Activated T-cell treated with anti-CD3 and anti-CD28 coated beads, Interleukin-2, amount 50 U/mL, for 24 hours (primary cell): Measurements from ENCODE around the gene UBE2Q2.
"Not testable (repeated sequence)": the region's sequence is repeated elsewhere in the genome, so short reads cannot be mapped to it uniquely, and the experiment has no call there.

Experiments
- DNase-seq: peaks from one replicate; pipeline ENCODE4 v3.0.0-alpha.2; 2020
- H3K27ac Mint-ChIP-seq: 2 replicates; pipeline ENCODE4 v1.8.0; 2020; ENCODE audit warnings: mild to moderate bottlenecking, mixed read lengths
- H3K27me3 Mint-ChIP-seq: 2 replicates; pipeline ENCODE4 v1.8.0; 2020; ENCODE audit warnings: mixed read lengths
- H3K36me3 Mint-ChIP-seq: 2 replicates; pipeline ENCODE4 v1.8.0; 2020; ENCODE audit warnings: low read depth, mixed read lengths
- H3K4me1 Mint-ChIP-seq: 2 replicates; pipeline ENCODE4 v1.8.0; 2020; ENCODE audit warnings: low read depth, mixed read lengths
- H3K4me3 Mint-ChIP-seq: 2 replicates; pipeline ENCODE4 v1.8.0; 2020; ENCODE audit warnings: mild to moderate bottlenecking, moderate library complexity, mixed read lengths
- H3K9me3 Mint-ChIP-seq: 2 replicates; pipeline ENCODE4 v1.8.0; 2020; ENCODE audit warnings: mixed read lengths

Gene UBE2Q2

DNA sequence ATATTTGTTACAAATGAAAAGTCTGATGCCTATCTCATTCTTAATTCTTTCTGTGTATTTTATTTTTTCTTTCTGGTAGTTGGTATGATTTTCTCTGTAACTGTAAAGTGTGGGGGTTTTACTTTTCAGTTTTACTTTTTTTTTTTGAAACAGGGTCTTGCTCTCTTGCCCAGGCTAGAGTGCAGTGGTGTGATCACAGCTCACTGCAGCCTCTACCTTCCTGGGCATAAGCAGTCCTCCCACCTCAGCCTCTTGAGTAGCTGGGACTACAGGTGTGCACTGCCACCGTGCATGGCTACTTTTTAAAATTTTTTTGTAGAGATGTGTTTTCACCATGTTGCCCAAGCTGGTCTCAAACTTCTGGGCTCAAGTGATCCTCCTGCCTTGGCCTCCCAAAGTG, 22.8 kb downstream of the UBE2Q2 start:
- H3K4me1 Mint-ChIP-seq, result peaks cover 44% of the 10 kb centered on the region
- H3K36me3 Mint-ChIP-seq, result peaks cover 77% of the 10 kb centered on the region

DNA sequence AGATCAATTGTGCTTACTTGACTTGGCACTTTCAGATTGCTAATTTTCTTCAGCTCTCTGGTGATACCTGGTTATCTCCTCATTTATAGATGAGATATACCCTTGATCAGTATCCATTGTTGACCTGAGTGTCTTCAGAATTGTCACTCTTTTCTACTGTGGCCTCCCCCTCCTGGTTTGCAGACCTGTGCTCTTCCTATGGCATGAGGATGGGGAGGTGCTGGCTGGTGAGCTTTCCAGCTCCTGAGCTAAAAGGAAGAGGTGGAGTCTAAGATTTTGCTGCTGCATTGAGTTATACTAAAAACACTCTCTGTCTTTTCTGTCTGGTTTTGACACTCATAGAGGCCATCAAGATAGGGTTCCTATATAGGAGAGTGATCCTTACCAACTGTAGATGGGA, 23.7 kb downstream of the UBE2Q2 start:
- Mint-ChIP-seq H3K4me1 (peaks cover 44% of the 10 kb centered on the region), H3K9me3 (no peaks in the 10 kb centered on the region), H3K27ac (no peak overlapping the region), H3K27me3 (no peaks in the 10 kb centered on the region), H3K36me3 (peaks cover 73% of the 10 kb centered on the region), H3K4me3 (no peak overlapping the region)
- no peak for DNase-seq

More for the DNA sequence above, 22.8 kb downstream of the UBE2Q2 start:
- H3K27ac Mint-ChIP-seq, H3K27me3 Mint-ChIP-seq, DNase-seq, H3K4me3 Mint-ChIP-seq, H3K9me3 Mint-ChIP-seq: not testable (repeated sequence)

DNA sequence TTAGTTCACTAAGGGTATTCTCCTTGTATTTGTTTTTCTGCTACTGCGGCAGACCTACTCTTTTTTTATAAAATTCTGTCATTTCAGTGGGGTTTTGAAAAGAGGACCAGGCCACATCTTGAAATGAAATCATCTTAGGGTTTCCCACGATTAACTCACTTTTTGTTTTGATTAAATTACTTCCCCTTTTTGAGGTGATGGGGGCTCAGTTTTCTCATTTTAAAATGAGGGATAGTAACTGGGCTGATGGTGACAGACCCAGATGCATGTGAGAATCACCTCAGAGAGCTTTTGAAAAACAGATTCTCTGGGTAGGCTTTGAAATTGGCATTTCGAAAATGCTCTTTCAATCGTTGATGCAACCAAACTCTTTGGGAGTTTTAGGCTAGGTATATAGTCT, 24.2 kb downstream of the UBE2Q2 start:
- no peak overlapping the region for H3K27ac Mint-ChIP-seq
- peaks cover 44% of the 10 kb centered on the region for H3K4me1 Mint-ChIP-seq
- no peaks in the 10 kb centered on the region for H3K9me3 Mint-ChIP-seq
- peaks cover 70% of the 10 kb centered on the region for H3K36me3 Mint-ChIP-seq
- no peaks in the 10 kb centered on the region for H3K27me3 Mint-ChIP-seq
- no peak overlapping the region for H3K4me3 Mint-ChIP-seq
- DNase-seq, result no peak

DNA sequence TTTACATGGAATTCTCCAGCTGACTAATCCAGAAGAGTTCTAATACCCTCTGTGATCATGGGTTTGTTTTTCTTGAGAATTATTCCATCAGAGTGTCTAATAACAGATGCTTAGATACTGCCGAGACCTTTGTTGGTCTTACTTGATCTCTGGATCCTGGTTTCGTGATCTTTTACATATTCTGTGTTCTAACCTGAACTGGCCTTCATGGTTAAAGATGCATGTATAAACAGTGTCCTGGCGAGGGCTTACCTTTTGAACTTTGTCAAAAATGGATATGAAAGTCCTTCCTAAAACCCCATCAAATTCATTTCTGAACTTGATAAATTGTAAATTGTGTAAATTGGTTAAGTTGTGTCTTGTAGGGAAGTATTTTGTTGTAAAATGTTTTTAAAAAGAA, 24.8 kb downstream of the UBE2Q2 start:
- no peaks in the 10 kb centered on the region for H3K27me3 Mint-ChIP-seq
- peaks cover 41% of the 10 kb centered on the region for H3K4me1 Mint-ChIP-seq
- H3K9me3 Mint-ChIP-seq, result no peaks in the 10 kb centered on the region
- no peak for DNase-seq
- peaks cover 65% of the 10 kb centered on the region for H3K36me3 Mint-ChIP-seq
- H3K4me3 Mint-ChIP-seq, result no peak overlapping the region
- H3K27ac Mint-ChIP-seq, result no peak overlapping the region

DNA sequence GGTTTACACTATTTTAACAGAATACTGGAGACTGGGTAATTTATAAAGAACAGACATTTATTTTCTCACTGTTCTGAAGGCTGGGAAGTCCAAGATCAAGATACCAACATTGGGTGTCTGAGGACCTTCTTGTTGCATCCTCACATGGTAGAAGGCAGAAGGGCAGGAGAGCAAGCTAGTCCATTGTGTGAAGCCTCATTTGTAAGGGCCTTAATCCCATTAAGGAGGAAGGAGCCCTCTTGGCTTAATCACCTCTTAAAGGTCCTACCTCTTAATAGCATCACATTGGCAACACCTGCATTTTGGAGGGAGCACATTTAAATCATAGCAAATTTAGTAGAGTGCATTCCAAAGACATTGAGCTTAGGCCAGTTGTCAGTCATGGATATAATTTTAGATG, 26.2 kb downstream of the UBE2Q2 start:
- peaks cover 67% of the 10 kb centered on the region for H3K36me3 Mint-ChIP-seq
- H3K27ac Mint-ChIP-seq, result no peak overlapping the region
- peaks cover 32% of the 10 kb centered on the region for H3K4me1 Mint-ChIP-seq
- no peaks in the 10 kb centered on the region for H3K27me3 Mint-ChIP-seq
- H3K4me3 Mint-ChIP-seq, result no peak overlapping the region
- H3K9me3 Mint-ChIP-seq, result no peaks in the 10 kb centered on the region
- no peak for DNase-seq

DNA sequence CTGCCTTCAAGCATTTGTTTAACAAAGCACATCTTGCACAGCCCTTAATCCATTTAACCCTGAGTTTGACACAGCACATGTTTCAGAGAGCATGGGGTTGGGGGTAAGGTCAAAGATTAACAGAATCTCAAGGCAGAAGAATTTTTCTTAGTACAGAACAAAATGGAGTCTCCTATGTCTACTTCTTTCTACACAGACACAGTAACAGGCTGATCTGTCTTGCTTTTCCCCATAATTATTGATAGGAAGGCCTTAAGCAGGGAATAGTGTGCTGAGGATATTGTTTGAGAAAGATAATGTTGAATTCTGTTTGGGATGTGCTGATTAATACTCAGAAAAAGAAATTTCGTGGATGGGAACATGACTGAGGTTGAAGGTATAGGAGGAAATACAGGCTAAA, 28.3 kb downstream of the UBE2Q2 start:
- not testable (repeated sequence) for H3K27ac Mint-ChIP-seq, H3K27me3 Mint-ChIP-seq, H3K4me3 Mint-ChIP-seq, DNase-seq, H3K9me3 Mint-ChIP-seq
- Mint-ChIP-seq H3K36me3 (peaks cover 69% of the 10 kb centered on the region), H3K4me1 (peaks cover 16% of the 10 kb centered on the region)

DNA sequence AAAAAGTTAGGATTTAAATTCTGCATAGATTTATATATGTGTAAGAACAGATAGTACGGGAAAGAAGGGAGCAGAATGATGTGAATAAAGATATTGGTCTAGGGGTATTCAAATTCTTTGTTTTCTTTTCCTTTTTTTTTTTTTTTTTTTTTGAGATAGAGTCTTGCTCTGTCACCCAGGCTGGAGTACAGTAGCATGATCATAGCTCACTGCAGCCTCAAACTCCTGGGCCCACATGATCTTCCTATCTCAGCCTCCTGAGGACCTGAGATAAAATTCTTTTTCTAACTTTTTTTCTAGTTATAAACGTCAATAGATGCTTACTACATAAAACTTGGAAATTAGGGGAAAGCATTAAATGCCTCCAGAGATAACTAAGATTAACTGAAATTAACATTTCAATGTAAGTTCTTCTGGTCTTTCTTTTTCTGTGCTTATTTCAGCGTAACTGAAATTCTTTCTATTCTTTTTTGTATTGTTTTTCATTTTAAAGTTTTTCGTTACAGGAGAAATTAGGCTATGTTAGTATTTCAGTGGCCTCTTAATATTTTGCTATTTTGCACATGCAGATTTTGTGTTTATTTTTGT, 29.2 kb downstream of the UBE2Q2 start:
- Mint-ChIP-seq H3K27ac (no peak overlapping the region), H3K27me3 (no peaks in the 10 kb centered on the region), H3K4me3 (no peak overlapping the region), H3K9me3 (no peaks in the 10 kb centered on the region), H3K36me3 (peaks cover 63% of the 10 kb centered on the region), H3K4me1 (peaks cover 6% of the 10 kb centered on the region)
- DNase-seq, result no peak

DNA sequence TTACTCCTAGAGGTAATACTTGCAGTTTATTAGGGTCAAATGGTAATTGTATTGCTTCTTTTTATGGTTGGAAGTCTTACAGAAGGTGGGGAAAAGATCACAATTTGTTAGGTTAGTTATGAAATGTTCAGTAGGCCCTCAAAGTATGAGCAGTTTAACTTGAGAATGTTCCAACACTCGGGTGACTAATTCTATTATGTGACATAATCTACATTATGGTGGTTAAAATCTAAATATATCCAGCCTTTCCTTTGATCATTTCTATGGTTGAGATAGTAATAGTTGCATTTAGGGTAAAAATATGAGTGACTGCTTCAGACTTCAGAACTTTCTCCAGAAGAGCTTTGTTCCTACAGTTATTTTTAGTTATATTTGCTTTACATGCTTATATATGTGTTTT, 40.8 kb downstream of the UBE2Q2 start:
- no peak for DNase-seq
- Mint-ChIP-seq H3K4me1 (peaks cover 7% of the 10 kb centered on the region), H3K27ac (no peak overlapping the region), H3K9me3 (no peaks in the 10 kb centered on the region), H3K27me3 (no peaks in the 10 kb centered on the region), H3K36me3 (peaks cover 63% of the 10 kb centered on the region), H3K4me3 (no peak overlapping the region)

DNA sequence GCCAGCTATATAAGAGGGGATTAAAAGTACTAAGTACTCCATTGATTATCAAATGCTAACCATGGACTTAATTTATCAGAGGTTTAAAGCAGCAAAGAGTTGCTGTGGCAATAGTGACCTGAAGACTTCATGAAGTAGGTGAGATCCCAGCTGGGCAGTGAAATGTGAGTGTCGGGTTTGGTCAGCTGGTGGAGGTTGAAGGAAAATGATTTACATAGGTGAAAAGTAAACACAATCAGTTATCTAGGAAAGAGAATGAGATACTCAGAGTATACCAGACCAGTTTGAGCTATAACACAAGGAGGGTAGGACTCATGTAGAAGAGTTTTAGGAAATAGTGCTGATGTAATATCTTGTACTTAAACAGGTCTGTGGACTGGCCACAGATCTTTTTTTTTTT, 43.9 kb downstream of the UBE2Q2 start:
- peaks cover 16% of the 10 kb centered on the region for H3K4me1 Mint-ChIP-seq
- H3K27ac Mint-ChIP-seq, result no peak overlapping the region
- H3K36me3 Mint-ChIP-seq, result peaks cover 62% of the 10 kb centered on the region
- no peak overlapping the region for H3K4me3 Mint-ChIP-seq
- no peaks in the 10 kb centered on the region for H3K9me3 Mint-ChIP-seq
- DNase-seq, result no peak
- H3K27me3 Mint-ChIP-seq, result no peaks in the 10 kb centered on the region

DNA sequence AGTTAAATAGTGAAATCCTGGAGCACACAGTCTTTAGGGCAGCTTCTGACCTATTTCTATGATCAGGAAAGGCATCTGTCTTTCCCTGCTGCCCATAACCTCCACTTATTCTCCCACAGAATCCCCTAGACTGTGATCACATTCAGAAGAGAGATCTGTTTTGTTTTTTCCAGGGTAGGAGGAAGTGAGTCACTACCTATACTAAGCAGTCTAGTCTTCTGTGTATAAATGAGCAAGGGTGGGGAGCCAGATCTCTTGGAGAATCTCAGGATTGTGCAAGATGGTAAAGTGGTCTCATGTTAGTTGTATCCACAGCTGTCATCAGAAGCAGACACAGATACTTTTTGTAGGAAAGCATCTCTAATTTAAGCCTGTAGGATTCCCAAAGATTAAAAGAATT, 48.6 kb downstream of the UBE2Q2 start:
- no peaks in the 10 kb centered on the region for H3K27me3 Mint-ChIP-seq
- peak overlapping the region; percentile 80 for H3K27ac Mint-ChIP-seq
- H3K4me1 Mint-ChIP-seq, result peaks cover 11% of the 10 kb centered on the region
- H3K4me3 Mint-ChIP-seq, result no peak overlapping the region
- peaks cover 50% of the 10 kb centered on the region for H3K36me3 Mint-ChIP-seq
- no peaks in the 10 kb centered on the region for H3K9me3 Mint-ChIP-seq
- DNase-seq, result no peak

DNA sequence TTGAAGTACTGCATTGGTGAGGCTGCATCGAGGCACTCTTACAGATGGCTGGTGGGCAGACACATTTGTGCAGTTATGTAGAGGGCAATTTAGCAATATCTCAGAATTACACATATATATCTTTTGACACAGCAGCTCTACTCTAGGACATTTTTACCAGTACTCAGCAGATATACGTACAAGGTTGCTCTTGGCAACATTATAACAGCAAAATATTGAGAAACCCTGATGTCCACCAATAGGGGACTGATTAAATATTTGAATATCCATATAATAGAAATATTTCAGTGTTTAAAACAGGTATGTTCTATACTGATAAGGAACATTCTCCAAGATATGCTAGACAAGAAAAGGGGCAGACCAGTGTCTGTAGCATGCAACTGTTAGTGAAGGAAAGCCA, 52.5 kb downstream of the UBE2Q2 start:
- no peaks in the 10 kb centered on the region for H3K9me3 Mint-ChIP-seq
- DNase-seq, result no peak

DNA sequence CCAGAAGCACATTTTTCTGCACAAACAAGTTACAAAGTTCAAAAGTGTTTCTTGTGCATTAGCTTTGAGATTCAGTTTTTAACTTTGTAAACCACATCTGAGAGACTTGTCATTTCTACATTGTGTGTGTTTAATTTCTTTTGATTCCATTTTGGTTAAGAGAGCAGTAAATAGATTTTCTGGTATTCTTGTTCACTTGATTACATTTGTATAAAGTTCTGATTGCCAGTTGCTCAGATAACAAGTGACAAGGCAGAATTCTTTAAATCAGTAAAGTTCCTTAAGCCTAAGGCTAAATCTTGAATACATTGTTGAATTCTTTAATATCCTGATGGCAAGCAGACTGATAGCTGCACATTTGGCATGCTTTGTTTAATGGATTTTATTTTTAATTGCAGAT, 57.3 kb downstream of the UBE2Q2 start:
- H3K36me3 Mint-ChIP-seq, result peaks cover 31% of the 10 kb centered on the region
- H3K9me3 Mint-ChIP-seq, result no peaks in the 10 kb centered on the region
- no peak overlapping the region for H3K27ac Mint-ChIP-seq
- H3K27me3 Mint-ChIP-seq, result no peaks in the 10 kb centered on the region
- H3K4me1 Mint-ChIP-seq, result peaks cover 34% of the 10 kb centered on the region
- no peak for DNase-seq
- no peak overlapping the region for H3K4me3 Mint-ChIP-seq

More for the DNA sequence above, 52.5 kb downstream of the UBE2Q2 start:
- H3K27ac Mint-ChIP-seq, result no peak overlapping the region
- no peaks in the 10 kb centered on the region for H3K27me3 Mint-ChIP-seq
- peaks cover 35% of the 10 kb centered on the region for H3K36me3 Mint-ChIP-seq
- no peak overlapping the region for H3K4me3 Mint-ChIP-seq
- H3K4me1 Mint-ChIP-seq, result peaks cover 12% of the 10 kb centered on the region

DNA sequence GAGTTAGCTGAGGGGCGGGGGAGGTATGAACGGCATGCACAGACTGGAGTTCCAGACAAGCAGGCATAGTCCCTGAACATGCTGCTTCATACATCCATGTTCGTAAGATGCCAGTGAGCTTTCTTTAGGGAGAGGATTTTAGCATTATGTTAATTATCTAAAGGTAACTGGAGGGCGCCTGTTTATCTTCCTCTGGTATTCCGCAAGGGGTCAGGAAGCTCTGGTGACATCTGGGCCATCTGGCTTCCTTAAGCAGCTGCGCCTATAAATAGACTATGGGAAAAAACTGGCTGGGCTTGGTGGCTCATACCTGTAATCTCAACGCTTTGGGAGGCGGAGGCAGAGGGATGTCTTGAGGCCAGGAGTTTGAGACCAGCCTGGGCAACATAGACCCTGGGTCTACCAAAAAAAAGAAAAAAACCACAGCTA, 58.9 kb downstream of the UBE2Q2 start:
- H3K4me3 Mint-ChIP-seq, result peak overlapping the region; percentile 31
- no peak for DNase-seq
- H3K27me3 Mint-ChIP-seq, result no peaks in the 10 kb centered on the region
- no peaks in the 10 kb centered on the region for H3K9me3 Mint-ChIP-seq
- peaks cover 41% of the 10 kb centered on the region for H3K36me3 Mint-ChIP-seq
- peaks cover 43% of the 10 kb centered on the region for H3K4me1 Mint-ChIP-seq
- H3K27ac Mint-ChIP-seq, result no peak overlapping the region

DNA sequence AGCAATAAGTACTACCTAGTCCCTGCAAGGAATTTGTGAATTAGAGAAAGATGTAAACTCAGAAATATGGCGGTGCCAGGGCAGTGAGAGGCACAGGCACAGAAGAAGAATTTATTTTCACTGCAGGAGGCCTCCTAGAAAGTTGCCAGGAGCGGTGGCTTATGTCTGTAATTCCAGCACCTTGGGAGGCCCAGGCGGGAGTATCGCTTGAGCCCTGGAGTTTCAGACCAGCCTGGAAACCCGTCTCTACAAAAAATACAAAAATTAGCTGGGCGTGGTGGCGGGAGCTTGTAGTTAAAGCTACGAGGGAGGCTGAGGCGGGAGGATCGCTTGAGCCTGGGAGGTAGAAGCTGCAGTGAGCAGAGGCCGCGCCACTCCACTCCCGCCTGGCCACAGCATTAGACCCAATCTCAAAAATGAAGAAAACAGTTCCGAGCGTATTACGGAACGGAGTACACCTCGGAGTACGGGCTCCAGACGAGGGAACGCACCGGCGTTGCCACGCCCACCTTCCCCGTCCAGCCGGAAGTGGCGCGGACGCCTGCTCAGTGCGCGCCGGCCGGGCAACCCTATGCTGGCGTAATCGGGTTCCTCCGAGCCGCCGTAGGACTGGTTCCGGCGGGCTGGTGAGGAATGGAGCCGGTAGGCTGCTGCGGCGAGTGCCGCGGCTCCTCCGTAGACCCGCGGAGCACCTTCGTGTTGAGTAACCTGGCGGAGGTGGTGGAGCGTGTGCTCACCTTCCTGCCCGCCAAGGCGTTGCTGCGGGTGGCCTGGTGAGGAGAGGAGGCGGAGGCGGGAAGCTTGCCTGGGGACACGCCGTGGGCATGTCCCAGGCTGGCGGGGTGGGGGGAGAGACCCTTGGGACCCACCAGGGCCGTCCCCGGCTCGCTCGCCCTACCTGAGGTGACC, 60.3 kb downstream of the UBE2Q2 start, which contains the start of gene FBXO22:
FBXO22 (plus strand) TSS at position 548 of the 909 bp plus-strand sequence; CDS start at position 634, 86 bp downstream.
- Mint-ChIP-seq H3K27ac (peak within 1 kb of the TSS; percentile 98), H3K4me1 (peaks cover 45% of the 10 kb centered on the region), H3K4me3 (peak within 1 kb of the TSS; percentile 100), H3K9me3 (no peaks in the 10 kb centered on the region), H3K27me3 (no peaks in the 10 kb centered on the region), H3K36me3 (peaks cover 41% of the 10 kb centered on the region)
- DNase-seq, result peak; percentile 95

DNA sequence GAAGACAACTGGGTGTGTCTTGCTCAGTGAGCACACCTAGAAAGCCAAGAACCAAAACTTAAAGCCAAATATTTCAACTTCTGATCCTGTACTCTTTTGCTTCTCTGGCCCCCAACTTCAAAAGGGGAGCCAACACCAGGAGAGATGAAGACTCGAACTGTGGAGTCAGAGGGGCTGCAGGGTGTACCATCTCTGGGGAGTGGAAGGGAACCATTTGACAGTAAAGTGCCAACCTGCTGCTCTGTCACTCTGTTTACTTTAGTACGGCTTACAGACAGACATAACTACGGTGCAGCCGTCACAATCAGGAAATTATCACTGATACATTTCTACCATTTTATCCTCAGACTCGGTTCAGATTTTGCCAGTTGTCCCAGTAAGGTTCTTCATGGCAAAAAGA, 62.0 kb downstream of the UBE2Q2 start:
- H3K9me3 Mint-ChIP-seq, result peaks cover under 1% of the 10 kb centered on the region
- no peak for DNase-seq
- peaks cover 60% of the 10 kb centered on the region for H3K4me1 Mint-ChIP-seq
- peak overlapping the region; percentile 100 for H3K4me3 Mint-ChIP-seq
- H3K27me3 Mint-ChIP-seq, result no peaks in the 10 kb centered on the region
- H3K27ac Mint-ChIP-seq, result peak overlapping the region; percentile 80
- H3K36me3 Mint-ChIP-seq, result peaks cover 57% of the 10 kb centered on the region
